Measurements from ENCODE around the gene C16orf46. TPM values are rescaled to one million over a fixed set of nuclear protein-coding genes. Genes with fewer than 3 reads are reported as not detected.

Gene C16orf46
- polyA plus RNA-seq, 1 donor from 2014 or later = 8.7 TPM

- Histone ChIP-seq H3K27ac (ENCODE audit: low read length) (no peak overlapping the region), H3K4me3 (ENCODE audit: low read length) (no peak overlapping the region), H3K79me2 (replicated peaks; ENCODE audit: insufficient read depth, low read length) (peaks cover 6% of the 10 kb centered on the region), H3F3A (ENCODE audit: insufficient read depth, low read length, poor library complexity, severe bottlenecking) (no peaks in the 10 kb centered on the region), H3K36me3 (ENCODE audit: insufficient read depth, low read length) (no peaks in the 10 kb centered on the region), H2AFZ (ENCODE audit: low read depth, low read length) (no peak overlapping the region), H3K9me3 (ENCODE audit: low read length) (no peaks in the 10 kb centered on the region), H3K9ac (ENCODE audit: low read length) (no peak overlapping the region), H3K9me2 (ENCODE audit: insufficient read depth, low read length) (no peaks in the 10 kb centered on the region), H3K27me3 (ENCODE audit: insufficient read depth, low read depth, low read length) (no peaks in the 10 kb centered on the region), H3K4me2 (ENCODE audit: low read length) (no peak overlapping the region), H4K20me1 (ENCODE audit: insufficient read depth) (no peaks in the 10 kb centered on the region)
- TF ChIP-seq CTCF (IDR thresholded peaks at IDR 0.05; ENCODE audit: poor library complexity, severe bottlenecking) (no peak), TAF1 (IDR thresholded peaks at IDR 0.05; ENCODE audit: low read depth) (no peak), SMC3 (conservative IDR thresholded peaks at IDR 0.05; ENCODE audit: poor library complexity) (no peak), EZH2 (IDR thresholded peaks at IDR 0.05; ENCODE audit: borderline replicate concordance, insufficient read depth, low read length, poor library complexity, severe bottlenecking) (no peak), EP300 (conservative IDR thresholded peaks at IDR 0.05; ENCODE audit: poor library complexity, severe bottlenecking) (no peak), MXI1 (conservative IDR thresholded peaks at IDR 0.05; ENCODE audit: poor library complexity, severe bottlenecking) (no peak), REST (IDR thresholded peaks at IDR 0.05; ENCODE audit: borderline replicate concordance) (no peak), POLR2AphosphoS5 (IDR thresholded peaks at IDR 0.05) (no peak), RAD21 (conservative IDR thresholded peaks at IDR 0.05) (no peak)
Observed at GRCh38 chr16:81071805-81072204, 5.2 kb downstream of the C16orf46 start.

GRCh38 chr16:81070979-81071378 lies 6.1 kb downstream of the C16orf46 start:
- H3K4me2 ChIP-seq (ENCODE audit: low read length) = no peak overlapping the region
- no peak overlapping the region for H3K27ac ChIP-seq (ENCODE audit: low read length)
- TF ChIP-seq EP300 (conservative IDR thresholded peaks at IDR 0.05; ENCODE audit: poor library complexity, severe bottlenecking) (no peak), SMC3 (conservative IDR thresholded peaks at IDR 0.05; ENCODE audit: poor library complexity) (no peak), TAF1 (IDR thresholded peaks at IDR 0.05; ENCODE audit: low read depth) (no peak), EZH2 (IDR thresholded peaks at IDR 0.05; ENCODE audit: borderline replicate concordance, insufficient read depth, low read length, poor library complexity, severe bottlenecking) (no peak), REST (IDR thresholded peaks at IDR 0.05; ENCODE audit: borderline replicate concordance) (no peak), CTCF (IDR thresholded peaks at IDR 0.05; ENCODE audit: poor library complexity, severe bottlenecking) (no peak), RAD21 (conservative IDR thresholded peaks at IDR 0.05) (no peak), POLR2AphosphoS5 (IDR thresholded peaks at IDR 0.05) (no peak), MXI1 (conservative IDR thresholded peaks at IDR 0.05; ENCODE audit: poor library complexity, severe bottlenecking) (no peak)

More at GRCh38 chr16:81070979-81071378, 6.1 kb downstream of the C16orf46 start:
- Histone ChIP-seq H4K20me1 (ENCODE audit: insufficient read depth) (no peaks in the 10 kb centered on the region), H3K9me2 (ENCODE audit: insufficient read depth, low read length) (no peaks in the 10 kb centered on the region), H3K36me3 (ENCODE audit: insufficient read depth, low read length) (no peaks in the 10 kb centered on the region), H3K9me3 (ENCODE audit: low read length) (no peaks in the 10 kb centered on the region), H3K79me2 (replicated peaks; ENCODE audit: insufficient read depth, low read length) (peaks cover 6% of the 10 kb centered on the region), H3K27me3 (ENCODE audit: insufficient read depth, low read depth, low read length) (no peaks in the 10 kb centered on the region), H3K4me3 (ENCODE audit: low read length) (no peak overlapping the region), H3K9ac (ENCODE audit: low read length) (no peak overlapping the region), H3F3A (ENCODE audit: insufficient read depth, low read length, poor library complexity, severe bottlenecking) (no peaks in the 10 kb centered on the region), H2AFZ (ENCODE audit: low read depth, low read length) (no peak overlapping the region)

Measured in neural cell (in vitro differentiated cells).